Measurements from ENCODE around the gene ZNF281. TPM values are rescaled to one million over a fixed set of nuclear protein-coding genes. Genes with fewer than 3 reads are reported as not detected.

ZNF281 gene
- total RNA-seq, 1 donor from 2014 or later = 47.1 TPM

DNA sequence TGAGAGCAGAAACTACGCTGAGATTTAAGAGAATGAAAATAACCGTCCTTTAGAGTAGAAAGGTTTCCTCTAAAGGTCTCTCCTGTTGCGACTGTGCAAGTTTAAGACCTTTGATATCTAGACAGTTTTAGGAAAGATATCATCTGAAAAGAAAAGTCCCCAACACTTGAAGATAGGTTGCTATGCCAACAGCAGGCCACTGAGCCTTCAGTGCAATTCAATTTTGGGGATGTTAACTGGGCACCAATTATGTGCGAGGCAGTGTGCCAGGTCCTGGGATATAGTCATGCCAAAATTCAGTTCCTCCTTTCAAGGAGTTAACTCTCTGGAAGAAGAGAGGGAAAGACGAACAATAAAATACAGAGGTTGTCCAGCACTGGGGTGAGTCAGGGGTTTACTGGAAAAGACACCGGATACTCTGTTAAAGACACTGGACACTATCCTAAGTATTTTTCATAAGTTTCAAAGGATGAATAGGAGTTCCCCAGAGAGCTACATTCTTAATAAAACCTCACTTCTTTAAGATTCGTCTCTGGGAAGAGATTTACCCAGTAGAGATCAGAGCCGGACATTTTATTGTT, 25.5 kb upstream of the ZNF281 start:
- no peak overlapping the region for H3K27ac ChIP-seq
- Mint-ChIP-seq H3K4me3 (no peak overlapping the region), H3K9me3 (no peaks in the 10 kb centered on the region), H3K4me1 (no peaks in the 10 kb centered on the region), H3K27me3 (ENCODE audit: insufficient read depth, low read depth) (peaks cover 3% of the 10 kb centered on the region), H3K27ac (no peak overlapping the region), H3K36me3 (no peaks in the 10 kb centered on the region)
- no peaks in the 10 kb centered on the region for H3K79me2 ChIP-seq (ENCODE audit: low read depth)
- DNase-seq (ENCODE audit: low spot score) = no peak
- no peaks in the 10 kb centered on the region for H4K20me1 ChIP-seq (ENCODE audit: low read depth)
- no peak overlapping the region for H2AFZ ChIP-seq (replicated peaks)
- TF ChIP-seq, protein P1, sequence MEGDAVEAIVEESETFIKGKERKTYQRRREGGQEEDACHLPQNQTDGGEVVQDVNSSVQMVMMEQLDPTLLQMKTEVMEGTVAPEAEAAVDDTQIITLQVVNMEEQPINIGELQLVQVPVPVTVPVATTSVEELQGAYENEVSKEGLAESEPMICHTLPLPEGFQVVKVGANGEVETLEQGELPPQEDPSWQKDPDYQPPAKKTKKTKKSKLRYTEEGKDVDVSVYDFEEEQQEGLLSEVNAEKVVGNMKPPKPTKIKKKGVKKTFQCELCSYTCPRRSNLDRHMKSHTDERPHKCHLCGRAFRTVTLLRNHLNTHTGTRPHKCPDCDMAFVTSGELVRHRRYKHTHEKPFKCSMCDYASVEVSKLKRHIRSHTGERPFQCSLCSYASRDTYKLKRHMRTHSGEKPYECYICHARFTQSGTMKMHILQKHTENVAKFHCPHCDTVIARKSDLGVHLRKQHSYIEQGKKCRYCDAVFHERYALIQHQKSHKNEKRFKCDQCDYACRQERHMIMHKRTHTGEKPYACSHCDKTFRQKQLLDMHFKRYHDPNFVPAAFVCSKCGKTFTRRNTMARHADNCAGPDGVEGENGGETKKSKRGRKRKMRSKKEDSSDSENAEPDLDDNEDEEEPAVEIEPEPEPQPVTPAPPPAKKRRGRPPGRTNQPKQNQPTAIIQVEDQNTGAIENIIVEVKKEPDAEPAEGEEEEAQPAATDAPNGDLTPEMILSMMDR (IDR thresholded peaks at IDR 0.05) = no peak
- H3F3A ChIP-seq (ENCODE audit: low read depth) = no peaks in the 10 kb centered on the region
- no peaks in the 10 kb centered on the region for H3K27me3 ChIP-seq
- no peak overlapping the region for H3K9ac ChIP-seq
- no peaks in the 10 kb centered on the region for H3K9me3 ChIP-seq (ENCODE audit: low read depth)
- no peaks in the 10 kb centered on the region for H3K36me3 ChIP-seq
- H3K4me1 ChIP-seq = no peaks in the 10 kb centered on the region
- no peak overlapping the region for H3K4me2 ChIP-seq
- H3K4me3 ChIP-seq = no peak overlapping the region

- no peaks in the 10 kb centered on the region for H4K20me1 ChIP-seq (ENCODE audit: low read depth)
- H3K27ac ChIP-seq = no peak overlapping the region
- Mint-ChIP-seq H3K9me3 (no peaks in the 10 kb centered on the region), H3K36me3 (no peaks in the 10 kb centered on the region), H3K4me3 (no peak overlapping the region), H3K27ac (no peak overlapping the region), H3K4me1 (no peaks in the 10 kb centered on the region), H3K27me3 (ENCODE audit: insufficient read depth, low read depth) (peaks cover 3% of the 10 kb centered on the region)
- H3K4me2 ChIP-seq = no peak overlapping the region
- no peak for DNase-seq (ENCODE audit: low spot score)
- H2AFZ ChIP-seq (replicated peaks) = no peak overlapping the region
- H3K9me3 ChIP-seq (ENCODE audit: low read depth) = no peaks in the 10 kb centered on the region
- H3K36me3 ChIP-seq = no peaks in the 10 kb centered on the region
- TF ChIP-seq, protein P1 (IDR thresholded peaks at IDR 0.05) = no peak
- TF ChIP-seq EZH2 (IDR thresholded peaks at IDR 0.05) (no peak), EZH2phosphoT487 (IDR thresholded peaks at IDR 0.05) (no peak)
- no peaks in the 10 kb centered on the region for H3F3A ChIP-seq (ENCODE audit: low read depth)
- no peak overlapping the region for H3K9ac ChIP-seq
- H3K4me3 ChIP-seq = no peak overlapping the region
- H3K79me2 ChIP-seq (ENCODE audit: low read depth) = no peaks in the 10 kb centered on the region
- no peaks in the 10 kb centered on the region for H3K4me1 ChIP-seq
- no peaks in the 10 kb centered on the region for H3K27me3 ChIP-seq
These were observed 23.8 kb upstream of the ZNF281 start for GRCh38 chr1:200433586-200433985.

DNA sequence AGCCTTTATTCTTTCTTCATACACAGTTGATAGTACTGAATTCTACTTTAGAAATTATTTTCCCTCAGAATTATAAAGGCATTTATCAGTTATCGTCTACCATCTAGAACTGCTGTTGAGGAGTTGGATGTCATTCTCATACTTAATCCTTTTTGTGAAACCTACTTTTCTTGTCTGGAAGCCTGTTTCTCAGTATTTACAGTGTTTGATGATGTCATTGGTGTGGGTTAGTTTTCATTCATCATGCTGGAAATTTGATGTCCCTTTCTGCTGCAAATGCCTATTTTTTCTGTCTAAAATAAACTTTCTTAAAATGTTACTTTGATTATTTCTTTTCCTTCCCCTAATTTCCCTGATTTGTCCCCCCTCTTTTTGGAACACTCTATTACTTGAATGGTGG, 22.8 kb upstream of the ZNF281 start:
- Histone ChIP-seq H3K27ac (no peak overlapping the region), H3F3A (ENCODE audit: low read depth) (no peaks in the 10 kb centered on the region), H3K4me2 (no peak overlapping the region), H3K27me3 (no peaks in the 10 kb centered on the region), H3K4me3 (no peak overlapping the region), H4K20me1 (ENCODE audit: low read depth) (no peaks in the 10 kb centered on the region), H3K4me1 (no peaks in the 10 kb centered on the region), H3K9ac (no peak overlapping the region), H3K79me2 (ENCODE audit: low read depth) (no peaks in the 10 kb centered on the region), H3K9me3 (ENCODE audit: low read depth) (no peaks in the 10 kb centered on the region), H2AFZ (replicated peaks) (no peak overlapping the region), H3K36me3 (no peaks in the 10 kb centered on the region)
- TF ChIP-seq, protein P1 (IDR thresholded peaks at IDR 0.05) = no peak
- no peak for TF ChIP-seq EZH2 (IDR thresholded peaks at IDR 0.05)
- no peak for TF ChIP-seq EZH2phosphoT487 (IDR thresholded peaks at IDR 0.05)
- peaks cover 3% of the 10 kb centered on the region for H3K27me3 Mint-ChIP-seq (ENCODE audit: insufficient read depth, low read depth)
- H3K36me3 Mint-ChIP-seq = no peaks in the 10 kb centered on the region
- DNase-seq (ENCODE audit: low spot score) = no peak
- no peaks in the 10 kb centered on the region for H3K4me1 Mint-ChIP-seq
- no peaks in the 10 kb centered on the region for H3K9me3 Mint-ChIP-seq
- H3K4me3 Mint-ChIP-seq = no peak overlapping the region
- H3K27ac Mint-ChIP-seq = no peak overlapping the region
